K562 (cell line): ENCODE data around the gene MTFR2. TPM values are rescaled to one million over a fixed set of nuclear protein-coding genes. Genes with fewer than 3 reads are reported as not detected.

Source experiments
- BRD4 ChIP-seq: fragments of 200-600 bp; sonication (generic); IDR thresholded peaks from 2 replicates; pipeline ENCODE4 v1.6.1; 2017; ENCODE audit warnings: inconsistent platforms
- FOXK1 ChIP-seq: sonication (generic); formaldehyde crosslinking; IDR thresholded peaks from 2 replicates; pipeline ENCODE4 v1.8.0; 2022; ENCODE audit warnings: missing genetic modification reagents, mild to moderate bottlenecking, borderline replicate concordance
- GABPB1 ChIP-seq: sonication (generic); formaldehyde crosslinking; IDR thresholded peaks from 2 replicates; pipeline ENCODE4 v1.8.0; 2022; ENCODE audit warnings: mild to moderate bottlenecking, missing genetic modification reagents
- MCM3 ChIP-seq: fragments of 450-650 bp; IDR thresholded peaks from 2 replicates; pipeline ENCODE4 v1.6.1; 2016
- MECOM ChIP-seq: fragments of 250-450 bp; sonication (Bioruptor Pico); IDR thresholded peaks from 2 replicates; pipeline ENCODE4 v1.8.0; 2022; ENCODE audit warnings: inconsistent platforms
- NFXL1 ChIP-seq: fragments of 450-650 bp; formaldehyde crosslinking; IDR thresholded peaks from 2 replicates; pipeline ENCODE4 v1.4.0; 2021; ENCODE audit warnings: mild to moderate bottlenecking
- RB1 ChIP-seq: fragments of 450-650 bp; IDR thresholded peaks from 2 replicates; pipeline ENCODE4 v1.6.1; 2017; ENCODE audit warnings: low read depth, mild to moderate bottlenecking
- RBM34 ChIP-seq: fragments of 200-400 bp; formaldehyde crosslinking; IDR thresholded peaks from 2 replicates; pipeline ENCODE4 v1.6.1; 2018; ENCODE audit warnings: low read length, borderline replicate concordance; ENCODE audit not compliant: insufficient read depth
- SRF ChIP-seq, 2 experiments: fragments of 250-450, 450-650 bp in 1 of 2; sonication (Bioruptor Pico) in 1 of 2; sonication (generic) in 1 of 2; formaldehyde crosslinking; IDR thresholded peaks; 2 replicates each; pipeline versions ENCODE4 v1.5.0 to v1.5.1; 2020 to 2022; ENCODE audit warnings: mild to moderate bottlenecking in 1 of 2, missing genetic modification reagents in 1 of 2
- ZNF589 ChIP-seq: fragments of 200-800 bp; sonication (Bioruptor generic); IDR thresholded peaks from 2 replicates; pipeline ENCODE4 v1.6.1; 2016; ENCODE audit warnings: low read depth, missing genetic modification characterization, missing compliant biosample characterization
- ZNF830 ChIP-seq: fragments of 250-450 bp; sonication (Bioruptor Pico); IDR thresholded peaks from 2 replicates; pipeline ENCODE4 v1.5.0; 2021; ENCODE audit warnings: mild to moderate bottlenecking
- polyA plus RNA-seq, 8 experiments: library from polyadenylated mRNA; depleted of rRNA in 4 of 8; stranded (reverse) in 5 of 8; unstranded in 3 of 8; fragments of >200 nt; fragmentation: Nextera tagmentation in 2 of 8; fragmentation: Illumina TruSeq in 1 of 8; extraction: Ambion mirVana in 2 of 8; extraction: Trizol in 1 of 8; gene quantifications; 2 replicates each; pipeline versions ENCODE4 v1.2.1 to v1.2.3, GENCODE V29; 2011 to 2014; ENCODE audit warnings: inconsistent platforms in 1 of 8, missing spikeins in 1 of 8
- total RNA-seq, 7 experiments: library from RNA; depleted of rRNA in 6 of 7; stranded (reverse); fragments of >200 nt in 6 of 7; fragmentation: Illumina TruSeq in 2 of 7; extraction: Trizol in 2 of 7; gene quantifications; 2 replicates each; pipeline versions ENCODE4 v1.2.1 to v1.2.3, GENCODE V29; 2011 to 2021; ENCODE audit warnings: low replicate concordance in 1 of 7
- TF ChIP-seq, protein P1 (sequence below), 2 experiments: fragments of 150-350 bp in 1 of 2; IDR thresholded peaks; 2 replicates each; pipeline ENCODE4 v1.6.1; 2012 to 2016; ENCODE audit warnings: low read depth in 2 of 2, low read length in 2 of 2, mild to moderate bottlenecking in 1 of 2, moderate library complexity in 1 of 2
- TF ChIP-seq, protein P2 (sequence below): conservative IDR thresholded peaks from 2 replicates; pipeline ENCODE4 v1.6.1; 2011; ENCODE audit warnings: low read depth, mild to moderate bottlenecking, low read length; ENCODE audit not compliant: control insufficient read depth
- TF ChIP-seq, protein P3 (sequence below), 2 experiments: fragments of 450-650 bp; IDR thresholded peaks; 2 replicates each; pipeline ENCODE4 v1.6.1; 2016; ENCODE audit warnings: mild to moderate bottlenecking in 2 of 2, borderline replicate concordance in 1 of 2, low read depth in 1 of 2, moderate library complexity in 1 of 2

Gene MTFR2
- total and polyA plus RNA-seq, 9 of the 15 experiments (the other 6 are each of a cell fraction or from before 2014, with no cell fraction given), result 10.1 to 63.3 (median 45.9) TPM

DNA sequence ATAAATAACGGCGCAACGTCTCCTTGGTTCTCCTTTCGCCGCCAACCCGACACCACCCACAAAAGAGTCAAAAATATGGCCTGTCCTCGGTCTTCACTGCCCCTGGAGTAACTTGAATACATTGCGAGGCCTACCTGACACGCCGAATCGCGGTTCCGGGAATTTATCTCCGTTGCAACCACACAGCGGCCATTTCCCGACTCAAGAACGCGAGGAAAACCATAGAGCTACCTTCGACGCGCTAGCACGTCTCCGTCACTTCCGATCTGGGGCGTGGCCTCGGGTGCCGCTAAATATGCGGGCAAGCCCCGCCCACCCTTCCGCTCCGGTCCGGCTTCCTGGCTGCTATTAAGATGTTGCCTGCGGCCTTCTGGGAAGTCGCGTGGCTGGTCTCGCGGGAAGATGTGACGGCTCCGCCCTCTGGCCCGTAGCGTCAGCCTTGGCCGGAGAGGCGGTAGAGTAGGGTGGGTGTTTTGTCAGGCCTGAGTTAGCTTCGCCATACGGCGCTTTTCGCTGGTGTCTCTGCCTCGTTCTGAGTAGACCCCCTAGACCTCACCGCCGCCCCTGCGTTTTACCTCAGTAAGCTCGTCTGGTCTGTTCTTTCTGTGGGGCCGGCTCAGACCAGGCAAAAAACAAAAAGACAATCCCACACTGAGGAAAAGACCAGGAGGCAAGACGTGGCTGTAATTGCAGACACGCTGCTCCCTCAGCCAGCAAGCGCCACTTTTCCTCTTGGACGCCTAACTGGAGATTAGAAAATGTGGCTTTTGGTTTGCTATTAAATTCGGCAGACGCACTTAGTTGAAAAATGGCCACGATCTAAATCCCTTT lies 39.7 kb upstream of the MTFR2 start, which contains the start of gene BCLAF1 (continued):
- TF ChIP-seq, protein P1, sequence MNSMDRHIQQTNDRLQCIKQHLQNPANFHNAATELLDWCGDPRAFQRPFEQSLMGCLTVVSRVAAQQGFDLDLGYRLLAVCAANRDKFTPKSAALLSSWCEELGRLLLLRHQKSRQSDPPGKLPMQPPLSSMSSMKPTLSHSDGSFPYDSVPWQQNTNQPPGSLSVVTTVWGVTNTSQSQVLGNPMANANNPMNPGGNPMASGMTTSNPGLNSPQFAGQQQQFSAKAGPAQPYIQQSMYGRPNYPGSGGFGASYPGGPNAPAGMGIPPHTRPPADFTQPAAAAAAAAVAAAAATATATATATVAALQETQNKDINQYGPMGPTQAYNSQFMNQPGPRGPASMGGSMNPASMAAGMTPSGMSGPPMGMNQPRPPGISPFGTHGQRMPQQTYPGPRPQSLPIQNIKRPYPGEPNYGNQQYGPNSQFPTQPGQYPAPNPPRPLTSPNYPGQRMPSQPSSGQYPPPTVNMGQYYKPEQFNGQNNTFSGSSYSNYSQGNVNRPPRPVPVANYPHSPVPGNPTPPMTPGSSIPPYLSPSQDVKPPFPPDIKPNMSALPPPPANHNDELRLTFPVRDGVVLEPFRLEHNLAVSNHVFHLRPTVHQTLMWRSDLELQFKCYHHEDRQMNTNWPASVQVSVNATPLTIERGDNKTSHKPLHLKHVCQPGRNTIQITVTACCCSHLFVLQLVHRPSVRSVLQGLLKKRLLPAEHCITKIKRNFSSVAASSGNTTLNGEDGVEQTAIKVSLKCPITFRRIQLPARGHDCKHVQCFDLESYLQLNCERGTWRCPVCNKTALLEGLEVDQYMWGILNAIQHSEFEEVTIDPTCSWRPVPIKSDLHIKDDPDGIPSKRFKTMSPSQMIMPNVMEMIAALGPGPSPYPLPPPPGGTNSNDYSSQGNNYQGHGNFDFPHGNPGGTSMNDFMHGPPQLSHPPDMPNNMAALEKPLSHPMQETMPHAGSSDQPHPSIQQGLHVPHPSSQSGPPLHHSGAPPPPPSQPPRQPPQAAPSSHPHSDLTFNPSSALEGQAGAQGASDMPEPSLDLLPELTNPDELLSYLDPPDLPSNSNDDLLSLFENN (IDR thresholded peaks at IDR 0.05; ENCODE audit: low read depth in 2 of 2, low read length in 2 of 2), result peak in 1 of 2 experiments; percentile 50; a peak in 2 of 4 replicates
- TF ChIP-seq, protein P2, sequence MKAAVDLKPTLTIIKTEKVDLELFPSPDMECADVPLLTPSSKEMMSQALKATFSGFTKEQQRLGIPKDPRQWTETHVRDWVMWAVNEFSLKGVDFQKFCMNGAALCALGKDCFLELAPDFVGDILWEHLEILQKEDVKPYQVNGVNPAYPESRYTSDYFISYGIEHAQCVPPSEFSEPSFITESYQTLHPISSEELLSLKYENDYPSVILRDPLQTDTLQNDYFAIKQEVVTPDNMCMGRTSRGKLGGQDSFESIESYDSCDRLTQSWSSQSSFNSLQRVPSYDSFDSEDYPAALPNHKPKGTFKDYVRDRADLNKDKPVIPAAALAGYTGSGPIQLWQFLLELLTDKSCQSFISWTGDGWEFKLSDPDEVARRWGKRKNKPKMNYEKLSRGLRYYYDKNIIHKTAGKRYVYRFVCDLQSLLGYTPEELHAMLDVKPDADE, result peak; percentile 90
- TF ChIP-seq BRD4 (peak; percentile 64; the same call in 1 of the 2 replicates), ZNF589 (CRISPR knock-in tag) (peak; percentile 0; the same call in 1 of the 2 replicates), GABPB1 (CRISPR knock-in tag) (peak; percentile 87), FOXK1 (CRISPR knock-in tag) (peak; percentile 93), ZNF830 (CRISPR knock-in tag) (peak; percentile 84; the same call in 1 of the 2 replicates), RBM34 (no peak), RB1 (peak; percentile 17), MECOM (CRISPR knock-in tag) (no peak), NFXL1 (peak; percentile 68; the same call in 1 of the 2 replicates), MCM3 (no peak), SRF (CRISPR knock-in tag; IDR thresholded peaks at IDR 0.05) (peak; percentile 44 to 69)
- TF ChIP-seq, protein P3, sequence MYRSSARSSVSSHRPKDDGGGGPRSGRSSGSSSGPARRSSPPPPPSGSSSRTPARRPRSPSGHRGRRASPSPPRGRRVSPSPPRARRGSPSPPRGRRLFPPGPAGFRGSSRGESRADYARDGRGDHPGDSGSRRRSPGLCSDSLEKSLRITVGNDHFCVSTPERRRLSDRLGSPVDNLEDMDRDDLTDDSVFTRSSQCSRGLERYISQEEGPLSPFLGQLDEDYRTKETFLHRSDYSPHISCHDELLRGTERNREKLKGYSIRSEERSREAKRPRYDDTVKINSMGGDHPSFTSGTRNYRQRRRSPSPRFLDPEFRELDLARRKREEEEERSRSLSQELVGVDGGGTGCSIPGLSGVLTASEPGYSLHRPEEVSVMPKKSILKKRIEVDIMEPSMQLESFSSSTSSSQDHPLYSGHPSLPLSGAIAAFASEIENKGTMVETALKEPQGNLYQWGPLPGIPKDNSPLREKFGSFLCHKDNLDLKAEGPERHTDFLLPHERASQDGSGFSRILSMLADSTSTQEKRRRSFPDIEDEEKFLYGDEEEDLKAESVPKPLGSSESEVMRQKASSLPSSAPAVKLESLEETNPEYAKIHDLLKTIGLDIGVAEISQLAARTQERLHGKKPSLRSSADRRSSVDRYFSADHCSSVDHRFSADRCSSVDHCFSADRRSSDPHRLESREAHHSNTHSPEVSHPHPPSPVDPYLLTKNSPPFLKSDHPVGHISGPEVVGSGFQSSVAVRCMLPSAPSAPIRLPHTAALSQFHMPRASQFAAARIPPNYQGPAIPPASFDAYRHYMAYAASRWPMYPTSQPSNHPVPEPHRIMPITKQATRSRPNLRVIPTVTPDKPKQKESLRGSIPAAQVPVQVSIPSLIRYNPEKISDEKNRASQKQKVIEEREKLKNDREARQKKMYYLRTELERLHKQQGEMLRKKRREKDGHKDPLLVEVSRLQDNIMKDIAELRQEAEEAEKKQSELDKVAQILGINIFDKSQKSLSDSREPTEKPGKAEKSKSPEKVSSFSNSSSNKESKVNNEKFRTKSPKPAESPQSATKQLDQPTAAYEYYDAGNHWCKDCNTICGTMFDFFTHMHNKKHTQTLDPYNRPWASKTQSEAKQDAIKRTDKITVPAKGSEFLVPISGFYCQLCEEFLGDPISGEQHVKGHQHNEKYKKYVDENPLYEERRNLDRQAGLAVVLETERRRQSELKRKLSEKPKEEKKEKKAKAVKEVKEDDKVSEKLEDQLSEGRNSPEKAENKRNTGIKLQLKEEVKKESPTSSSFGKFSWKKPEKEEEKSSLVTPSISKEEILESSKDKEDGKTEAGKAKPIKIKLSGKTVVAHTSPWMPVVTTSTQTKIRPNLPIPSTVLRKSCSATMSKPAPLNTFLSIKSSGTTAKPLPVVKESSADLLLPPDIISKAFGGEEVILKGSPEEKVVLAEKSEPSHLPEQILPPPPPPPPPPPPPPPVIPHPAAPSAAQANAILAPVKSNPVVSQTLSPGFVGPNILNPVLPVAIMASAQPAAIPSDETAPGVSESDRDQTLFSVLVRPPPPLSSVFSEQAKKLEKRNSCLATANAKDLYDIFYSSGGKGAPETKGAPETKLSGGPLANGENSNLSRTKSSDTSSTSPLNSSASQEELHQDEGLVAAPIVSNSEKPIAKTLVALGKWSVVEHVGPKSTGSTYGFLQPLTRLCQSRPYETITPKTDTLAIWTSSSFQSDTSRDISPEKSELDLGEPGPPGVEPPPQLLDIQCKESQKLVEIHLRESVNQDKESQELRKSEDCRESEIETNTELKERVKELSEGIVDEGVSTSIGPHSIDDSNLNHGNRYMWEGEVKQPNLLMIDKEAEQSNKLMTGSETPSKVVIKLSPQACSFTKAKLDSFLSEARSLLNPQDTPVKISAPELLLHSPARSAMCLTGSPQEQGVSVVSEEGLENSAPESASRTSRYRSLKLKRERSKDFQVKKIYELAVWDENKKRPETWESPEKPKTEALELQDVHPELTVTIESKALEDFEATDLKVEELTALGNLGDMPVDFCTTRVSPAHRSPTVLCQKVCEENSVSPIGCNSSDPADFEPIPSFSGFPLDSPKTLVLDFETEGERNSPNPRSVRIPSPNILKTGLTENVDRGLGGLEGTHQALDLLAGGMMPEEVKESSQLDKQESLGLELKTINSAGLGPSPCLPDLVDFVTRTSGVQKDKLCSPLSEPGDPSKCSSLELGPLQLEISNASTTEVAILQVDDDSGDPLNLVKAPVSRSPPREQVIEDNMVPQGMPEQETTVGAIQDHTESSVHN (IDR thresholded peaks at IDR 0.05; ENCODE audit: borderline replicate concordance in 1 of 2, low read depth in 1 of 2), result no peak
